GM21447 (cell line): ENCODE measurements around the gene PCSK2.

Experiments used
- ATAC-seq: cut with Tn5 transposase; IDR thresholded peaks from one replicate; pipeline ENCODE4 v1.9.1; 2021; ENCODE audit not compliant: unreplicated experiment

The PCSK2 gene

DNA sequence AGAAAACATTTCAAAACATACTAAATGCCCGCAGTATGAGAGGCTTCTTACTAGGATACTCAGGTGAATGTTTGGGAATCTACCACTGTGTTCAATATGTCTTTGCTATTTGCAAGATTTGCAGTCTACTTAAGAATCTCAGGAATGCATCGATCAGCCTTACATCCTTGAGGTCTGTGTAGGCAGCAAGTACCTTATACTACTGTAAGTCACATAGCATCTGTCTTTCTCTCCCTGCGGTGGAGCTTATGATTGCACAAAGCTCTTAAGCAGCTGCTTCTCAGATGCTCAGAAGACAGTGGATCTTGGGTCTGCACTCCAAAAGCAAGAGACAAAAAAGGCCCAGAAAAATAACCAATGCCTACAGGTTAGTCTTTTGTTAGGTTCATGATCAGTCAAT, 21.4 kb downstream of the PCSK2 start:
- no peak for ATAC-seq

DNA sequence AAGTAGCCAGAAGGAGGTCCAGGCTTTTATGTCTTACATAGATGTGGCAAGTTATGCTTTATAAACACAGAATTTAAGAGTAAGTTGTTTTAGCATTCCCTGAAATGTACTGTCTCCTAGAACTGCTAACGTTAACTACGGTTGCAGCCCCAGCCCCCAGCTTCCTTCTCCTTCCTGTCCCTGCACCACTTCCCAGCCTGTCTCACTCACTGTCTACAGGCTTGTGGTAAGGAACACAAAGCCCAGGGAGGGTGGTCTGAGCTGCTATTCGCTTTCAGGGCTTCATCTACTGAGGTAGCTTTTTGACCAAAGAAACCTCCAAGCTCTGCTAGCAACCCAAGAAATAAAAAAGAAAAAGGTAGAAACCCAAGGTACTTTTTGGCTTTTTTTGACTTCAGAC, 35.9 kb downstream of the PCSK2 start:
- no peak for ATAC-seq

DNA sequence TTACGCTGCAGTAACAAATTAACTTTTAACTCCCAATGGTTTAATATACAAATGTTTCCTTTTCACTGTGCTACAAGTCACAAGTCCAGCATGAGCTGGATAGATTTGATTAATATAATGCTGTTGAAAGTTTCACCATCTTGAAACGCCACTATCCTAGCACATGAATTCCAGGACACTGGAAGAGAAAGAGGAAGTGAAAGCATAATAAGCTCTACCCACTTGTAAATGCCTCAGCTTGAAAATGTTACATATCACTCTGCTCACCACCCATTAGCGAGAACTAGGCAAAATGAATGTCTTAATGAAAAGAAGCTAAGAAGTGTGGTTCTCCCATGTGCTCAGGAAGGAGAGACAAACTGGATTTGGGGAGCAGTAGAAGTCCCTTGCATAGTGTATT, 46.9 kb downstream of the PCSK2 start:
- no peak for ATAC-seq

- no peak for ATAC-seq
Observed at GRCh38 chr20:17276101-17276500, 49.3 kb downstream of the PCSK2 start.

GRCh38 chr20:17281478-17281877, 54.6 kb downstream of the PCSK2 start:
- ATAC-seq: no peak

- ATAC-seq: no peak
Observed at GRCh38 chr20:17282501-17282900, 55.7 kb downstream of the PCSK2 start.

DNA sequence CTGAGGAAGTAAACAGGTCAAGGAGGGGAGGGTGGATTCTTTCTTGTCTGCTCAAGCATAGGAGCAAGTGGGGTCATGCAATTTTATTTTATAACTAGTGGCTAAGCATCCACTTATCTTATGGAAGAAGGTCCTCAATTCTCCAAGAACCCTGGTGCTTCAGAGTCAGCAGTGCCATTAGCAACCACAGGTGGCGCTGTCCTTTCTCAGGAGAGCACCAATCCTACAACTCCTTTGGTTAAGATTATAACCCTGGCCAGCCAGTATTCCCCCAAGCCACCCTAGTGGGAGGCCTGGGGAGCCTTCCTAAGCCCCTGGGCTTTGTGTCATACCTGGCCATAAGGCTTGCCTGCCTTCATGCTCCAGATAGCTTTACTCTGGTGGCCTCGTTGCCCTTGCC, 60.7 kb downstream of the PCSK2 start:
- no peak for ATAC-seq

DNA sequence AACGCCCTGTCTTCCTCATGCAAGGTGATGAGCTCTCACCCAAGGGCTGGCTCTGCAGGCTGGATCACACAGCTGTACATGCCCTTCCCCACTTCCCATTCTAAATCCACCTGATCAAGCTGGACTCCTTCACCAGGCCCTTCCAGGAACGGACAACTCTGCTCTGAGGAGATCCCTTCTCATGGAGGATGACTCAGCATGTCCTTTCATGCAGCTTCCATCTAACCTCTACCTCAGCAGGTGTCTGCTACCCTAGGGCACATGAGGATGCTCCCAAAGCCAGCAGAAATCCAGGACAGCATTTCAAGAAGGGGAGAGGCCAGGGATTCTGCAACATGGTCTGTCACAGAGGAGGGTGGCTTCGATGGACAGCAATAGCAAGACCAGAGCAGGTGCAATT, 61.2 kb downstream of the PCSK2 start:
- ATAC-seq: no peak

GRCh38 chr20:17295151-17295726, 68.4 kb downstream of the PCSK2 start:
- ATAC-seq: no peak

GRCh38 chr20:17295991-17296390, 69.2 kb downstream of the PCSK2 start:
- ATAC-seq: no peak

DNA sequence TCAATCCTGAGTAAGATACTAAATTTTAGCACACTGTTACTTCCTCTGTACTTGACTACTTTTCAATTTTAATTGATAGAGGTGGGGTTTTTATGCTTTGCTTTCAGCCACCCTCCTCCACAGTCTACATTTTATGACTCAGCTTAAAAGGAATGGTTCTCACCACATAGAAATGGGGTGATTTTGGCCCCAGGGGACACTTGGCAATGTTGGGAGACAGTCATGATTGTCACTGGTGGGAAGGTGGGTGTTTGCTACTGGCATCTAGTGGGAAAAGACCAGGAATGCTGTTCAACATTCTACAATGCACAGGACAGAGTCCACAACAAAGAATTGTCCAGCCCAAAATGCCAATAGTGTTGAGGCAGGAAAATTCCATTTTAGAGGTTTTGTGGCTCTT, 71.3 kb downstream of the PCSK2 start:
- ATAC-seq: no peak

DNA sequence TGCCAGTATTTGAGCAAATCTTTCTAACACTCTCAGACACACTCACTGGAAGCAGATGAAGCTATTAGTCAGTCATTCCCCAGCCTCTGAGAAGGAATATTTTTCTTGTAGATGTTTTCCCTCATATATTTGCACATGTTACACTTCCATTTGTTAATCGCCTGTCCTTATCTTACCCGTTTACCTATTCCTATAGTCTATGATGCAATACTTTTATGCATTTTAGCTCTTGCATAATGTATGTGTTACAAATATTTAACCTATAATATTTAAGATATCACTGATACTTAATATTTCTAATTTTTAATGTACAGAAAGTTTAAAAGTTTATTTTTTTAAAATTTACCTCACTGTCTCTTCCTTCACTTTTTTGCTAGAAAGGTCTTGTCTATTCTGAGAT, 71.9 kb downstream of the PCSK2 start:
- ATAC-seq: no peak

- ATAC-seq: no peak
Observed at GRCh38 chr20:17300113-17300512, 73.3 kb downstream of the PCSK2 start.

- ATAC-seq: no peak
Observed at GRCh38 chr20:17304774-17305173, 77.9 kb downstream of the PCSK2 start.

- no peak for ATAC-seq
Observed at GRCh38 chr20:17306427-17306826, 79.6 kb downstream of the PCSK2 start.

- no peak for ATAC-seq
Observed at GRCh38 chr20:17314264-17314663, 87.4 kb downstream of the PCSK2 start.

- no peak for ATAC-seq
Observed at GRCh38 chr20:17315407-17316231, 88.8 kb downstream of the PCSK2 start.

DNA sequence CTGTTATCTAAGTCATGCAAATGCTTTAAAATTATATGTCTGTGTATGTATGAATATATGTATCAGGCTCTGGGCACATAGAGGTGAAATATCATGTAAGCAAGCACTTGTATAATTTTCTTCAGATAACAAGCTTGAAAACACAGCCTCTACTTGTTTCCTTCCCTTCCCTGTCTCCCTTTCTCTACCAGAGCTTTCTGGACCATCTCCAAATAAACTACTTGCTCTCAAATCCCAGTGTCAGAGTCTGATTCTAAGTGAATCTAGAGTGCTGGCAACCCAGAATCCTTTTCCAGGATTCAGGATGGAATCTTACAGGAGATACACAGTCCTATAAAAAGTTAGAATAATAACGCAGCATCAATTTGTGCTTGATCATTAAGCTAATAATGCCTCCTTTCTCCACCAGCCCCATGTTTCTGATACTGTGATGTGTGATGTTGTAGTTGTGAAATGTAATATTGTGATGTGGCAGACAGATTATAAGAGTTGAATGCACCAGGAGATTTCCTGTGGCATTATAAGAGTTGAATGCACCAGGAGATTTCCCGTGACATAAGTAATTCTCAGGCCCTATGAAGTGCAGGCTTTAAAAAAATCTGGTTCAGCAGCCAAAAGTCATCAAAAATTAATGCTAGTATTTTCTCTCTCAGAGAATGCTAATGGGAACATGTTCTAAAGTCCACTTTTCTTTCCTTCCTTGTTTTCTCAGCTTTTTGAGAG, 89.6 kb downstream of the PCSK2 start:
- no peak for ATAC-seq

DNA sequence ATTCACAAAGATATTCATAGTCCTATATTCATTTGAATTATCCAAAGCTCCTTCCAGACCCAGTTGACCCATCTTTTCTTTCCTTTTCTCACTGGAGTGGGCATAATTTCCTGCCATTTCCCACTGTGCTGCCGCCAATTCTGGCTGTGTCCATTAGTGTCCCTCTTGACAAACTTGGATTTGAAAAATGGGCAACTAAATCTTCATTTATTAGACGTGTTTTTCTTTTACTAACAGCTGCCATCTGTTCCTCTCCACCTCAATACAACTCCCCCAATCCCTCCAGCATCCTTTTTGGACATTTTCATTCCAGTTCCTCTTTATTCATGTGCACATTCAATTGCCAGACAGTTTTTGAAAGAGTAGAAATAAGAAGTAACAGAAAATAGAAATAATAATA, 90.5 kb downstream of the PCSK2 start:
- ATAC-seq: no peak

DNA sequence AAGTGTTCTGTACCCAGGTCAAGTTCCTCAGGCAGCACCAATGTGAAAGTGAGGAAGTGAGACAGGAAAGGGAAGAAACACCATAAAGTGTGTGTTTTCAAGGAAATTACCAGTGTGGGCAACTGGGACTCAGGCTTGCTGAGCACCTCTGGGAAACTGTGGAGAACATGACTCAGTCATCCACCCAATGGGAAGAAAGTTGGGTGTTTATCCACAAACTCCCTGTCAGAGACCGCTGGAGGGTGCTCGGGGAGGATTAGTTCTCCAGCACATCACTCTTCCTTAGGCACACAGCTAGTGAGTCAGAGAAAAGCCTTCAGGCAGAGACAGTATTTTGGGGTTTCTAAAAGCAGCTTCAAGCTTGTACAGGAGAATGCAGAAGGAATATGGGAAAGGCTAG, 93.6 kb downstream of the PCSK2 start:
- no peak for ATAC-seq

GRCh38 chr20:17326096-17326495, 99.3 kb downstream of the PCSK2 start:
- ATAC-seq: no peak
